HEK293 (cell line): ENCODE data around the gene RPAP3.
A peak's percentile ranks its signal among the peaks of the same experiment; 100 is the strongest.

Source experiments
- CTCF ChIA-PET: fragments of 350-600 bp; formaldehyde crosslinking; extraction: SDS; loops from one replicate; lab custom pipeline; 2021; ENCODE audit warnings: antibody characterized with exemption; lab: Yijun Ruan, JAX
- POLR2A ChIA-PET: fragments of 300-600 bp; formaldehyde crosslinking; extraction: SDS; loops from one replicate; lab custom pipeline; 2020; ENCODE audit warnings: antibody characterized with exemption, inconsistent platforms; lab: Yijun Ruan, JAX
- H3K27ac ChIP-seq: fragments of 200-500 bp; sonication (Bioruptor generic); 2 replicates; pipeline ENCODE4 v1.5.1; 2014; ENCODE audit warnings: low read depth, low read length, control low read depth, inconsistent platforms; ENCODE audit errors: extremely low read depth
- H3K36me3 ChIP-seq, 2 experiments: fragments of 200-500 bp in 1 of 2; sonication (Bioruptor generic) in 1 of 2; 1 replicate in 1 of 2; 2 replicates in 1 of 2; pipeline ENCODE4 v1.5.1; 2014 to 2017; ENCODE audit warnings: inconsistent platforms in 2 of 2, low read length in 2 of 2; ENCODE audit not compliant: control insufficient read depth in 2 of 2, insufficient read depth in 1 of 2
- H3K4me1 ChIP-seq: fragments of 200-500 bp; sonication (Bioruptor generic); 2 replicates; pipeline ENCODE4 v1.5.1; 2014; ENCODE audit warnings: mild to moderate bottlenecking, low read length, inconsistent platforms; ENCODE audit not compliant: control insufficient read depth, insufficient read depth
- H3K4me3 ChIP-seq: 2 replicates; pipeline ENCODE4 v1.5.1; 2011; ENCODE audit warnings: low read depth, mild to moderate bottlenecking, control low read depth, low read length, moderate library complexity
- H3K9me3 ChIP-seq: fragments of 200-500 bp; sonication (Bioruptor generic); 2 replicates; pipeline ENCODE4 v1.5.1; 2014; ENCODE audit warnings: low read depth, low read length, inconsistent platforms; ENCODE audit not compliant: control insufficient read depth, insufficient read depth
- EGR2 ChIP-seq: fragments of 450-650 bp; formaldehyde crosslinking; IDR thresholded peaks from 2 replicates; pipeline ENCODE4 v1.5.1; 2016; ENCODE audit warnings: low read depth, missing biosample characterization, missing genetic modification characterization
- KLF10 ChIP-seq: fragments of 450-650 bp; IDR thresholded peaks from 2 replicates; pipeline ENCODE4 v1.5.1; 2018; ENCODE audit warnings: missing biosample characterization, mild to moderate bottlenecking, missing genetic modification characterization
- KLF8 ChIP-seq: fragments of 450-650 bp; formaldehyde crosslinking; IDR thresholded peaks from 2 replicates; pipeline ENCODE4 v1.5.1; 2016; ENCODE audit warnings: missing biosample characterization, missing genetic modification characterization
- SP7 ChIP-seq: fragments of 450-650 bp; formaldehyde crosslinking; IDR thresholded peaks from 2 replicates; pipeline ENCODE4 v1.5.1; 2016; ENCODE audit warnings: missing biosample characterization, missing genetic modification characterization
- WT1 ChIP-seq: fragments of 450-650 bp; formaldehyde crosslinking; IDR thresholded peaks from 2 replicates; pipeline ENCODE4 v1.5.1; 2016; ENCODE audit warnings: missing biosample characterization, missing genetic modification characterization
- ZNF169 ChIP-seq: fragments of 450-650 bp; formaldehyde crosslinking; IDR thresholded peaks from 2 replicates; pipeline ENCODE4 v1.5.1; 2016; ENCODE audit warnings: missing biosample characterization, missing genetic modification characterization
- ZNF174 ChIP-seq: fragments of 450-650 bp; formaldehyde crosslinking; IDR thresholded peaks from 2 replicates; pipeline ENCODE4 v1.5.0; 2017; ENCODE audit warnings: missing biosample characterization, mild to moderate bottlenecking, missing genetic modification characterization
- ZNF18 ChIP-seq: fragments of 450-650 bp; formaldehyde crosslinking; IDR thresholded peaks from 2 replicates; pipeline ENCODE4 v1.5.1; 2016; ENCODE audit warnings: missing biosample characterization, missing genetic modification characterization
- ZNF2 ChIP-seq: fragments of 450-650 bp; formaldehyde crosslinking; IDR thresholded peaks from 2 replicates; pipeline ENCODE4 v1.5.1; 2016; ENCODE audit warnings: missing biosample characterization, missing genetic modification characterization
- ZNF202 ChIP-seq: fragments of 450-650 bp; formaldehyde crosslinking; IDR thresholded peaks from 2 replicates; pipeline ENCODE4 v1.5.1; 2016; ENCODE audit warnings: missing biosample characterization, missing genetic modification characterization, borderline replicate concordance
- ZNF24 ChIP-seq: fragments of 450-650 bp; formaldehyde crosslinking; IDR thresholded peaks from 2 replicates; pipeline ENCODE4 v1.5.1; 2016; ENCODE audit warnings: missing biosample characterization, missing genetic modification characterization
- ZNF266 ChIP-seq: fragments of 450-650 bp; formaldehyde crosslinking; IDR thresholded peaks from 2 replicates; pipeline ENCODE4 v1.5.1; 2016; ENCODE audit warnings: missing biosample characterization, missing genetic modification characterization, low read depth
- ZNF311 ChIP-seq: fragments of 450-650 bp; formaldehyde crosslinking; IDR thresholded peaks from 2 replicates; pipeline ENCODE4 v1.5.1; 2017; ENCODE audit warnings: missing biosample characterization, missing genetic modification characterization, borderline replicate concordance
- ZNF362 ChIP-seq: fragments of 450-650 bp; formaldehyde crosslinking; IDR thresholded peaks from 2 replicates; pipeline ENCODE4 v1.5.1; 2016; ENCODE audit warnings: missing biosample characterization, missing genetic modification characterization
- ZNF394 ChIP-seq: fragments of 450-650 bp; formaldehyde crosslinking; IDR thresholded peaks from 2 replicates; pipeline ENCODE4 v1.5.1; 2016; ENCODE audit warnings: missing biosample characterization, missing genetic modification characterization, mild to moderate bottlenecking, moderate library complexity, borderline replicate concordance
- ZNF521 ChIP-seq: fragments of 450-650 bp; formaldehyde crosslinking; IDR thresholded peaks from 2 replicates; pipeline ENCODE4 v1.5.1; 2017; ENCODE audit warnings: missing biosample characterization, mild to moderate bottlenecking, missing genetic modification characterization
- ZNF596 ChIP-seq: fragments of 450-650 bp; IDR thresholded peaks from 2 replicates; pipeline ENCODE4 v1.5.0; 2018; ENCODE audit warnings: missing biosample characterization, mild to moderate bottlenecking, missing genetic modification characterization, moderate library complexity
- ZNF610 ChIP-seq: fragments of 450-650 bp; formaldehyde crosslinking; IDR thresholded peaks from 2 replicates; pipeline ENCODE4 v1.5.1; 2016; ENCODE audit warnings: missing biosample characterization, missing genetic modification characterization, borderline replicate concordance
- ZNF629 ChIP-seq: fragments of 450-650 bp; formaldehyde crosslinking; IDR thresholded peaks from 2 replicates; pipeline ENCODE4 v1.5.1; 2017; ENCODE audit warnings: missing biosample characterization, missing genetic modification characterization
- ZNF639 ChIP-seq: fragments of 450-650 bp; formaldehyde crosslinking; IDR thresholded peaks from 2 replicates; pipeline ENCODE4 v1.5.1; 2016; ENCODE audit warnings: missing biosample characterization, missing genetic modification characterization
- ZNF654 ChIP-seq: fragments of 450-650 bp; formaldehyde crosslinking; IDR thresholded peaks from 2 replicates; pipeline ENCODE4 v1.5.1; 2016; ENCODE audit warnings: low read depth, missing biosample characterization, missing genetic modification characterization
- ZNF660 ChIP-seq: fragments of 450-650 bp; IDR thresholded peaks from 2 replicates; pipeline ENCODE4 v1.5.1; 2018; ENCODE audit warnings: missing biosample characterization, mild to moderate bottlenecking, missing genetic modification characterization
- ZNF664 ChIP-seq: fragments of 450-650 bp; formaldehyde crosslinking; IDR thresholded peaks from 2 replicates; pipeline ENCODE4 v1.5.1; 2016; ENCODE audit warnings: missing biosample characterization, missing genetic modification characterization
- TF ChIP-seq, protein P1 (sequence below): fragments of 450-650 bp; formaldehyde crosslinking; IDR thresholded peaks from 2 replicates; pipeline ENCODE4 v1.5.1; 2016; ENCODE audit warnings: missing biosample characterization, missing genetic modification characterization
- TF ChIP-seq, protein P2 (sequence below): fragments of 450-650 bp; formaldehyde crosslinking; IDR thresholded peaks from 2 replicates; pipeline ENCODE4 v1.5.1; 2017; ENCODE audit warnings: missing biosample characterization, missing genetic modification characterization
- TF ChIP-seq, protein P3 (sequence below): fragments of 450-650 bp; formaldehyde crosslinking; IDR thresholded peaks from 2 replicates; pipeline ENCODE4 v1.5.1; 2016; ENCODE audit warnings: missing biosample characterization, missing genetic modification characterization

Gene RPAP3

DNA sequence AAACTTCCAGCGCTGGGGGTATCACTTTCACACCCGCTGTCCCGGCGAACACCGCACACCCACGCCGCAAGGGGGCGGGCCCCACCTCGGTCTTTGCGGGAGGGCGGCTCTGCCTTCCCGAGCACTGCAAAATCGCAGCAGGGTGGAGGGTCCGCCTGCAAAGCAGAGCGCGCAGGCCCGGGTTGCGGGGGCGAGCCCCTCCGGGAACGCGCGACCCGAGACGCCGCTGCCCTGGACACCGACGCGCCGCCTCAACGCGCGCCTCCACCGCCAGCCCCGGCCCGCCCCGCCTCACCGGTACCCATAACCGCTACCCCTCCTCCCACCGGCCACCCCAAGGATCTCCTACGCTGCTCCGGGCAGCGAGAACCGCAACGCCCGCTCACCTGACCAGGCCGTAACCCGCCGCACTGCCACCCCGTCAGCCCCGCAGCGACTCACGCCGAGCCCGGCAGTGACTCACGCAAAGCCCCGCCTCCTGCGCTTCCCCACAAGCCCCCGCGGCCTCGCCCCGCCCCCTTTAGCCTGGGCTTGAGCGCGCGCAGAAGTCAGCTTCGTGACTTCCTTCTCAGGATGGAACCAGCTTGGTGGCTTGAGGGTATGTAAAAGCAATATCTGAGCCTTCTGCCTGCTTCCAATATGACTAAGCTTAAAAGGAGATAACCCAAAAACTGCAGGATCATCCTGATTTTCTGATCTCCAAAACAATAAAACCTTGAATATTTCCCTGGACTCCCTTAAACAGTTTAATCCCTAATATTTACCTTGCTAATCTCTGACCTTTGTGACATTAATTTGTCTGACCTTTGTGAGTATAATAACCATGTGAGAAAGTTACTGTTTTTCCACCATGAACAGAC, at the start of gene RPAP3:
Gene RPAP3, minus strand, starts transcription at position 465 of the 860 bp plus-strand sequence. CDS start 3,190 bp downstream, outside the sequence.
- Histone ChIP-seq H3K4me3 (peak within 1 kb of the TSS; percentile 97), H3K36me3 (peaks cover 8 to 10% of the 10 kb centered on the region in 2 experiments), H3K27ac (peak within 1 kb of the TSS; percentile 44; the same call in 1 of the 2 replicates), H3K4me1 (no peaks in the 10 kb centered on the region), H3K9me3 (no peaks in the 10 kb centered on the region)
- ChIA-PET POLR2A (interaction anchor here (0.6 to 1.5 kb wide), 14 partner anchors 12 to 1251 kb away, joined by 3 to 7 read pairs (median 4); partner anchors contain the start of genes ARF3 and SLC48A1), CTCF (interaction anchor here (0.6 to 2.6 kb wide), 12 partner anchors 9 to 1127 kb away, joined by 3 to 32 read pairs (median 5); no protein-coding TSS in a partner anchor)
- TF ChIP-seq ZNF521 (tag by site-specific recombination) (no peak), ZNF660 (tag by site-specific recombination) (peak; percentile 54; the same call in 1 of the 2 replicates), ZNF610 (tag by site-specific recombination) (0 out of 2 replicates have a peak, but pooled peaks have one; percentile 9), ZNF596 (tag by site-specific recombination) (peak; percentile 36; the same call in 1 of the 2 replicates), ZNF174 (tag by site-specific recombination) (no peak), ZNF629 (tag by site-specific recombination) (peak; percentile 6; the same call in 1 of the 2 replicates), ZNF202 (tag by site-specific recombination) (no peak), KLF10 (tag by site-specific recombination) (peak; percentile 77; the same call in 1 of the 2 replicates), ZNF169 (tag by site-specific recombination) (no peak), ZNF639 (tag by site-specific recombination) (no peak), ZNF24 (tag by site-specific recombination) (no peak), ZNF18 (tag by site-specific recombination) (no peak), ZNF311 (no peak), ZNF362 (tag by site-specific recombination) (no peak), ZNF654 (tag by site-specific recombination) (no peak; the same call in 1 of the 2 replicates), SP7 (tag by site-specific recombination) (peak; percentile 75; the same call in 1 of the 2 replicates), ZNF2 (tag by site-specific recombination) (no peak), ZNF664 (tag by site-specific recombination) (no peak), KLF8 (tag by site-specific recombination) (peak; percentile 77; the same call in 1 of the 2 replicates), EGR2 (tag by site-specific recombination) (peak; percentile 87), WT1 (no peak), ZNF266 (no peak), ZNF394 (tag by site-specific recombination) (peak; percentile 36; the same call in 1 of the 2 replicates)
- TF ChIP-seq, protein P1, sequence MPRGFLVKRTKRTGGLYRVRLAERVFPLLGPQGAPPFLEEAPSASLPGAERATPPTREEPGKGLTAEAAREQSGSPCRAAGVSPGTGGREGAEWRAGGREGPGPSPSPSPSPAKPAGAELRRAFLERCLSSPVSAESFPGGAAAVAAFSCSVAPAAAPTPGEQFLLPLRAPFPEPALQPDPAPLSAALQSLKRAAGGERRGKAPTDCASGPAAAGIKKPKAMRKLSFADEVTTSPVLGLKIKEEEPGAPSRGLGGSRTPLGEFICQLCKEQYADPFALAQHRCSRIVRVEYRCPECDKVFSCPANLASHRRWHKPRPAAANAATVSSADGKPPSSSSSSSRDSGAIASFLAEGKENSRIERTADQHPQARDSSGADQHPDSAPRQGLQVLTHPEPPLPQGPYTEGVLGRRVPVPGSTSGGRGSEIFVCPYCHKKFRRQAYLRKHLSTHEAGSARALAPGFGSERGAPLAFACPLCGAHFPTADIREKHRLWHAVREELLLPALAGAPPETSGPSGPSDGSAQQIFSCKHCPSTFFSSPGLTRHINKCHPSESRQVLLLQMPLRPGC (tag by site-specific recombination), result peak; percentile 29; the same call in 1 of the 2 replicates
- TF ChIP-seq, protein P2, sequence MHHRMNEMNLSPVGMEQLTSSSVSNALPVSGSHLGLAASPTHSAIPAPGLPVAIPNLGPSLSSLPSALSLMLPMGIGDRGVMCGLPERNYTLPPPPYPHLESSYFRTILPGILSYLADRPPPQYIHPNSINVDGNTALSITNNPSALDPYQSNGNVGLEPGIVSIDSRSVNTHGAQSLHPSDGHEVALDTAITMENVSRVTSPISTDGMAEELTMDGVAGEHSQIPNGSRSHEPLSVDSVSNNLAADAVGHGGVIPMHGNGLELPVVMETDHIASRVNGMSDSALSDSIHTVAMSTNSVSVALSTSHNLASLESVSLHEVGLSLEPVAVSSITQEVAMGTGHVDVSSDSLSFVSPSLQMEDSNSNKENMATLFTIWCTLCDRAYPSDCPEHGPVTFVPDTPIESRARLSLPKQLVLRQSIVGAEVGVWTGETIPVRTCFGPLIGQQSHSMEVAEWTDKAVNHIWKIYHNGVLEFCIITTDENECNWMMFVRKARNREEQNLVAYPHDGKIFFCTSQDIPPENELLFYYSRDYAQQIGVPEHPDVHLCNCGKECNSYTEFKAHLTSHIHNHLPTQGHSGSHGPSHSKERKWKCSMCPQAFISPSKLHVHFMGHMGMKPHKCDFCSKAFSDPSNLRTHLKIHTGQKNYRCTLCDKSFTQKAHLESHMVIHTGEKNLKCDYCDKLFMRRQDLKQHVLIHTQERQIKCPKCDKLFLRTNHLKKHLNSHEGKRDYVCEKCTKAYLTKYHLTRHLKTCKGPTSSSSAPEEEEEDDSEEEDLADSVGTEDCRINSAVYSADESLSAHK (tag by site-specific recombination), result no peak; the same call in 1 of the 2 replicates
- TF ChIP-seq, protein P3, sequence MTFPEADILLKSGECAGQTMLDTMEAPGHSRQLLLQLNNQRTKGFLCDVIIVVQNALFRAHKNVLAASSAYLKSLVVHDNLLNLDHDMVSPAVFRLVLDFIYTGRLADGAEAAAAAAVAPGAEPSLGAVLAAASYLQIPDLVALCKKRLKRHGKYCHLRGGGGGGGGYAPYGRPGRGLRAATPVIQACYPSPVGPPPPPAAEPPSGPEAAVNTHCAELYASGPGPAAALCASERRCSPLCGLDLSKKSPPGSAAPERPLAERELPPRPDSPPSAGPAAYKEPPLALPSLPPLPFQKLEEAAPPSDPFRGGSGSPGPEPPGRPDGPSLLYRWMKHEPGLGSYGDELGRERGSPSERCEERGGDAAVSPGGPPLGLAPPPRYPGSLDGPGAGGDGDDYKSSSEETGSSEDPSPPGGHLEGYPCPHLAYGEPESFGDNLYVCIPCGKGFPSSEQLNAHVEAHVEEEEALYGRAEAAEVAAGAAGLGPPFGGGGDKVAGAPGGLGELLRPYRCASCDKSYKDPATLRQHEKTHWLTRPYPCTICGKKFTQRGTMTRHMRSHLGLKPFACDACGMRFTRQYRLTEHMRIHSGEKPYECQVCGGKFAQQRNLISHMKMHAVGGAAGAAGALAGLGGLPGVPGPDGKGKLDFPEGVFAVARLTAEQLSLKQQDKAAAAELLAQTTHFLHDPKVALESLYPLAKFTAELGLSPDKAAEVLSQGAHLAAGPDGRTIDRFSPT (tag by site-specific recombination), result peak; percentile 82
